ENCODE results near the gene DND1. TPM values are rescaled to one million over a fixed set of nuclear protein-coding genes. Genes with fewer than 3 reads are reported as not detected.
"Not testable (repeated sequence)": the region's sequence is repeated elsewhere in the genome, so short reads cannot be mapped to it uniquely, and the experiment has no call there.

DND1 gene
- total RNA-seq, 4 donors from 2014 or later = 0.19 to 0.75 TPM; not detected in 2

DNA sequence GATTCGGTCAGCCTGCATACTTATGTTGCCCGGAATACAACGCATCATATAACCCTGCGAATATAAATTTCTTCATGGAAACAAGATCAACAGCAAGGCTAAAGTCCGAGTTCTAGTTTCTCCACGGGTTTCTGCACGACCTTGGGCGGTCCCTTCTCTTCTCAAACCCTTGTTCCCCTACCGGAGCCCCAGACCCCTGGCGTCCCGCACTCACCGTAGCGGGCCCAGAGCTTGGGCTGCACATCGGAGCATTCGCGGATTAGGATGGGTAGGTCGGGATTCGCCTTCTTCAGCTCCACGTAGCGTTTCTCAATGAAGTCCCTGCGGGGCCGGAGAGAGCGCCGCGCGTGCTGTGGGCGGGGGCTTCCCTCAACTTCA, 26.3 kb downstream of the DND1 start:
- Histone ChIP-seq H3K4me3 (peak overlapping the region; percentile 64 to 93 (median 86)), H3K4me1 (peaks cover 7 to 58% (median 8%) of the 10 kb centered on the region in 3 donors), H3K27ac (peak overlapping the region; percentile 84 to 91 (median 90)), H3K27me3 (no peaks in the 10 kb centered on the region), H3K9me3 (no peaks in the 10 kb centered on the region), H3K36me3 (peaks cover 0 to 74% (median 26%) of the 10 kb centered on the region in 3 donors)
- no peak for DNase-seq
- WGBS, 2 donors = 0% methylated on average over 9 to 21 of the region's 27 CpGs
- intact Hi-C loops (cut with DNase I) = loop anchor here (10.0 kb wide), 1 partner anchor 242 kb away; the partner anchor contains the start of gene ANKHD1
- TF ChIP-seq POLR2A (IDR thresholded peaks at IDR 0.05) = no peak
- TF ChIP-seq, protein P1, sequence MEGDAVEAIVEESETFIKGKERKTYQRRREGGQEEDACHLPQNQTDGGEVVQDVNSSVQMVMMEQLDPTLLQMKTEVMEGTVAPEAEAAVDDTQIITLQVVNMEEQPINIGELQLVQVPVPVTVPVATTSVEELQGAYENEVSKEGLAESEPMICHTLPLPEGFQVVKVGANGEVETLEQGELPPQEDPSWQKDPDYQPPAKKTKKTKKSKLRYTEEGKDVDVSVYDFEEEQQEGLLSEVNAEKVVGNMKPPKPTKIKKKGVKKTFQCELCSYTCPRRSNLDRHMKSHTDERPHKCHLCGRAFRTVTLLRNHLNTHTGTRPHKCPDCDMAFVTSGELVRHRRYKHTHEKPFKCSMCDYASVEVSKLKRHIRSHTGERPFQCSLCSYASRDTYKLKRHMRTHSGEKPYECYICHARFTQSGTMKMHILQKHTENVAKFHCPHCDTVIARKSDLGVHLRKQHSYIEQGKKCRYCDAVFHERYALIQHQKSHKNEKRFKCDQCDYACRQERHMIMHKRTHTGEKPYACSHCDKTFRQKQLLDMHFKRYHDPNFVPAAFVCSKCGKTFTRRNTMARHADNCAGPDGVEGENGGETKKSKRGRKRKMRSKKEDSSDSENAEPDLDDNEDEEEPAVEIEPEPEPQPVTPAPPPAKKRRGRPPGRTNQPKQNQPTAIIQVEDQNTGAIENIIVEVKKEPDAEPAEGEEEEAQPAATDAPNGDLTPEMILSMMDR (IDR thresholded peaks at IDR 0.05) = no peak

DNA sequence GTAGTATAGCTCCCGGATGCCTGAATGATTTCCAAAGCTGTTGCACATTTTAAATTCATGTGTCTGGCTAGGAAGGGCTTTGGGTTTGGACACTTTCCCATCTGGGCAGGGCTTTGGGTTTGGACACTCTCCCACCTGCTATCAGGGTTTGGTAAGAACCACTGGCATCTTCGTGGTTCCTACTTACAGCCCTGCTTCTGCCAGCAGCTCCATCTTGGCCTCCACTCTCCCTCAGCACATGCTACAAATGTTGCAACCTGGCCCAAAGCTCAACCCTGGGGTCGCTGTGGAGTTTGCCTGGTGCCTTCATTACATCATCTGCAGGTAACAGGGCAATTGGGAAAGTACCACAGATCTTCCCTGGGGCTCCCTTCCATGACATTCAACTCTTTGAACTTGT, 30.7 kb downstream of the DND1 start:
- Histone ChIP-seq H3K36me3 (peaks cover 0 to 46% (median 21%) of the 10 kb centered on the region in 3 donors), H3K4me3 (no peak overlapping the region), H3K9me3 (no peaks in the 10 kb centered on the region), H3K27ac (no peak overlapping the region), H3K4me1 (peaks cover 18 to 70% (median 20%) of the 10 kb centered on the region in 3 donors), H3K27me3 (no peaks in the 10 kb centered on the region)
- intact Hi-C loops (cut with DNase I) = loop anchor here (5.0 to 10.0 kb wide), 2 partner anchors 75 to 238 kb away; partner anchors contain the start of gene ANKHD1
- no peak for TF ChIP-seq POLR2A (IDR thresholded peaks at IDR 0.05)
- TF ChIP-seq, protein P1 (IDR thresholded peaks at IDR 0.05) = no peak
- DNase-seq = no peak
- 39 to 62% methylated on average over 3 of the region's 3 CpGs for WGBS, 2 donors

DNA sequence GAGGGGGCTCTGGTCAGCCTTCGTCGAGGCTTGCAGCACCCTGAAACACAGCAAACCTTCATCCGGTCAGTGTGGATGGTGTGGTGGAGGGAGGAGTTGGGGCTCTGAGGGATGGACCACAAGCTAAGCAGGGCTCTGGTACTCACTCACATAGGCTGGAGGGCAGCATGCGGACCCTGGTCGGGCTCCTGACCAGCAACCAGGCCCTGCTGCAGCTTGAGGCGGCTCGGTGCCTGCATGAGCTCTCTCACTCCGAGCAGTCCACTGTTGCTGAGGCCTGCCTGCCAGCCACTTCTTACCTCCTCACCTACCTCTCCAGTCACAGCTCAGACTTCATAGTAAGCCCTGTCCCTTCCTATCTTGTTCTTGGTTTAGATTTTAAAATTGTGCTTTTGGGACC, 31.7 kb downstream of the DND1 start:
- WGBS, 2 donors = 85 to 87% methylated on average over 7 to 8 of the region's 8 CpGs
- no peaks in the 10 kb centered on the region for H3K27me3 ChIP-seq
- H3K27ac ChIP-seq = peak overlapping the region in 1 of 4 donors; percentile 11
- TF ChIP-seq, protein P1 (IDR thresholded peaks at IDR 0.05) = no peak
- no peak for TF ChIP-seq POLR2A (IDR thresholded peaks at IDR 0.05)
- no peak overlapping the region for H3K4me3 ChIP-seq
- H3K9me3 ChIP-seq = no peaks in the 10 kb centered on the region
- peaks cover 0 to 46% (median 21%) of the 10 kb centered on the region in 3 donors for H3K36me3 ChIP-seq
- intact Hi-C loops (cut with DNase I) = loop anchor here (5.0 to 10.0 kb wide), 2 partner anchors 74 to 237 kb away; partner anchors contain the start of gene ANKHD1
- DNase-seq = no peak
- peaks cover 17 to 67% (median 19%) of the 10 kb centered on the region in 3 donors for H3K4me1 ChIP-seq

DNA sequence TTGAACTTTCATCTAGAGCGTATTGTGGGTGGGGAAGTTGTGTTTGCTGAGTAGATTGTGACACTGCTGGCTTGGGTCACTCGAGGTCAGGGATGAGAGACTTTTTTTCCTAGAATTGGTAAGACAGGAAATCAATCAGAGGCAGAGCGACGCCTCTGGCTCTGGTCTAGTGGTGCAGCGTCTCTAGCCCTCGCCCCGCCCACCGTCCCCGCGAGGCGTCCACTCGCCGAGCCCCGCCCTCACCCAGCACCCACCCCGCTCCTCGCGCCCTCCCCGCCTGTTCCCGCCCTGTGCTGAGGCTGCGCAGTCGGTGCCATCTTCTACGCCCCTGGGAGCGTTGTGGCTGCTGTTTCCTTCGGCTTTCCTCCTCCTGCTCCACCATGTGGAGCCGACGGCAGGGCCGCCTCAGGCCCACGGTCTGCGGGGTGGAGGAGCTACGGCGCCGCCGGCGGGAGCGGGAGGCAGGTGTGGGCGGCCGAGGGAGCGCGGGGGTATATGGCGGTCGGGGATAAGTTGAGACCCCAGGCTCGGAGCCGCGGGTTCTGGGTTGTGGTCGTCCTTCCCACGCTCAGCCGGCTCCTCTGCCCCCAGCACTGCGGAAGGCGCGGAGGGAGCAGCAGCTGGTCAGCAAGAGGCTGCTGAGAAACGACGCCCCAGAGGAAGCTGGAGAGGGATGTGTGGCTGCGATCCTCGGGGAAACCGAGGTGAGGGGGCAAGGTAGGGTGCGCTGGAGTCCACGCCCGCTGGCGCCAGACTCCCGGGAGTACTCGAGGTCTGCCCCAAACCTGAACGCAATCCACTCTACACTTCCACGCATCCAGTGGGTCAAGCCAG, 34.0 kb downstream of the DND1 start, which contains the start of gene TMCO6:
TSS of gene TMCO6 (plus strand) at position 304 of the 834 bp plus-strand sequence. CDS start at position 381, 77 bp downstream.
- DNase-seq = peak; percentile 90
- peak within 1 kb of the TSS; percentile 76 to 89 (median 85) for H3K4me3 ChIP-seq
- peak within 1 kb of the TSS; percentile 93 to 96 (median 95) for H3K27ac ChIP-seq
- H3K36me3 ChIP-seq = peaks cover 0 to 29% (median 10%) of the 10 kb centered on the region in 3 donors
- peaks cover 11 to 50% (median 12%) of the 10 kb centered on the region in 3 donors for H3K4me1 ChIP-seq
- TF ChIP-seq POLR2A (IDR thresholded peaks at IDR 0.05) = peak in 3 of 4 donors; percentile 23 to 80 (median 40)
- TF ChIP-seq, protein P1 (IDR thresholded peaks at IDR 0.05) = peak; percentile 35 to 67 (median 50)
- H3K27me3 ChIP-seq = no peaks in the 10 kb centered on the region
- WGBS, 2 donors = 0 to 2% methylated on average over 21 of the region's 63 CpGs
- intact Hi-C loops (cut with DNase I) = loop anchor here (10.0 kb wide), 1 partner anchor 265 kb away; no protein-coding TSS in a partner anchor
- H3K9me3 ChIP-seq = no peaks in the 10 kb centered on the region

DNA sequence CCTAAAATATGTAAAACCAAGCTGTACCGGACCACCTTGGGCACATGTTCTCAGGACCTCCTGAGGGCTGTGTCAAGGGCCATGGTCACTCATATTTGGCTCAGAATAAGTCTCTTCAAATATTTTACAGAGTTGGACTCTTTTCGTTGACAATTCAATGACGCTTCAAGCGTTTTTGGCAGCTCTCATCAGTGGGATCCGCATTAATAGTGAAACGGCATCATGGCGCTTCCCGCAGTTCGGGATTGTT, 34.6 kb downstream of the DND1 start:
- H3K27me3 ChIP-seq, H3K9me3 ChIP-seq, DNase-seq: not testable (repeated sequence)
- Histone ChIP-seq H3K4me3 (peak overlapping the region; percentile 76 to 89 (median 85)), H3K36me3 (peaks cover 0 to 23% (median 8%) of the 10 kb centered on the region in 3 donors), H3K4me1 (peaks cover 11 to 53% (median 12%) of the 10 kb centered on the region in 3 donors), H3K27ac (peak overlapping the region; percentile 93 to 96 (median 95))
- WGBS, 2 donors = 6 to 13% methylated on average over 9 of the region's 9 CpGs
- intact Hi-C loops (cut with DNase I) = loop anchor here (10.0 kb wide), 1 partner anchor 264 kb away; no protein-coding TSS in a partner anchor

Data from esophagus squamous epithelium (tissue), 5 donors.